ENCODE measurements around the gene ATG4C.

- TF ChIP-seq CTCF (conservative IDR thresholded peaks at IDR 0.05; ENCODE audit: low read length) (no peak), EZH2phosphoT487 (IDR thresholded peaks at IDR 0.05; ENCODE audit: borderline replicate concordance) (no peak)
These were observed 92.6 kb downstream of the ATG4C start for GRCh38 chr1:62876535-62876934.

Data from Loucy (cell line).